SK-N-SH treated with all-trans-retinoic acid at 6 μM for 48 hours (cell line): Measurements from ENCODE around the gene GDF2.

Source experiments
- ATAC-seq: fragments of 200-7000 bp; cut with Tn5 transposase; 3 replicates; pipeline ENCODE4 v1.9.1; 2020; ENCODE audit warnings: mild to moderate bottlenecking, moderate library complexity
- ARNTL ChIP-seq: fragments of 450-650 bp; formaldehyde crosslinking; IDR thresholded peaks from 2 replicates; pipeline ENCODE4 v1.5.0; 2020; ENCODE audit warnings: low read depth, mild to moderate bottlenecking, moderate library complexity, borderline replicate concordance
- BACH2 ChIP-seq: fragments of 250-450 bp; sonication (Bioruptor Pico); IDR thresholded peaks from 2 replicates; pipeline ENCODE4 v1.9.0; 2021; ENCODE audit warnings: mild to moderate bottlenecking, borderline replicate concordance
- CSDC2 ChIP-seq: fragments of 250-450 bp; sonication (Bioruptor Pico); IDR thresholded peaks from 2 replicates; pipeline ENCODE4 v1.5.0; 2020; ENCODE audit warnings: mild to moderate bottlenecking, moderate library complexity
- ESRRG ChIP-seq: fragments of 250-450 bp; sonication (Bioruptor Pico); IDR thresholded peaks from 2 replicates; pipeline ENCODE4 v1.6.1; 2021; ENCODE audit warnings: mild to moderate bottlenecking
- GLIS3 ChIP-seq: fragments of 250-450 bp; sonication (Bioruptor Pico); IDR thresholded peaks from 2 replicates; pipeline ENCODE4 v1.5.0; 2020; ENCODE audit warnings: mild to moderate bottlenecking, moderate library complexity
- OSR1 ChIP-seq: fragments of 250-450 bp; sonication (Bioruptor Pico); IDR thresholded peaks from 2 replicates; pipeline ENCODE4 v1.8.0; 2022; ENCODE audit warnings: moderate library complexity, mild to moderate bottlenecking, inconsistent platforms
- PPARA ChIP-seq: fragments of 250-450 bp; sonication (Bioruptor Pico); IDR thresholded peaks from 2 replicates; pipeline ENCODE4 v1.5.0; 2020; ENCODE audit warnings: mild to moderate bottlenecking, borderline replicate concordance
- RARB ChIP-seq: fragments of 250-450 bp; sonication (Bioruptor Pico); IDR thresholded peaks from 2 replicates; pipeline ENCODE4 v1.8.0; 2021; ENCODE audit warnings: mild to moderate bottlenecking, moderate library complexity
- SNAI2 ChIP-seq: fragments of 250-450 bp; sonication (Bioruptor Pico); IDR thresholded peaks from 2 replicates; pipeline ENCODE4 v1.5.0; 2020; ENCODE audit warnings: mild to moderate bottlenecking, moderate library complexity
- TCF4 ChIP-seq: fragments of 250-450 bp; sonication (Bioruptor Pico); IDR thresholded peaks from 2 replicates; pipeline ENCODE4 v1.8.0; 2021; ENCODE audit warnings: mild to moderate bottlenecking, moderate library complexity, borderline replicate concordance
- TOX ChIP-seq: fragments of 250-450 bp; sonication (Bioruptor Pico); IDR thresholded peaks from 2 replicates; pipeline ENCODE4 v1.8.0; 2021; ENCODE audit warnings: mild to moderate bottlenecking, moderate library complexity, borderline replicate concordance
- ZFP3 ChIP-seq: fragments of 250-450 bp; sonication (Bioruptor Pico); IDR thresholded peaks from 2 replicates; pipeline ENCODE4 v1.5.0; 2020; ENCODE audit warnings: mild to moderate bottlenecking, moderate library complexity
- ZNF70 ChIP-seq: fragments of 450-650 bp; formaldehyde crosslinking; IDR thresholded peaks from 2 replicates; pipeline ENCODE4 v1.5.0; 2020; ENCODE audit warnings: mild to moderate bottlenecking, moderate library complexity
- ZNF8 ChIP-seq: fragments of 450-650 bp; formaldehyde crosslinking; IDR thresholded peaks from 2 replicates; pipeline ENCODE4 v1.5.0; 2020; ENCODE audit warnings: mild to moderate bottlenecking, moderate library complexity
- TF ChIP-seq, protein P1 (sequence below): fragments of 250-450 bp; sonication (Bioruptor Pico); IDR thresholded peaks from 2 replicates; pipeline ENCODE4 v1.8.0; 2021; ENCODE audit warnings: low read depth, mild to moderate bottlenecking, moderate library complexity, borderline replicate concordance
- TF ChIP-seq, protein P2 (sequence below): fragments of 250-450 bp; sonication (Bioruptor Pico); IDR thresholded peaks from 2 replicates; pipeline ENCODE4 v1.5.1; 2021; ENCODE audit warnings: mild to moderate bottlenecking, moderate library complexity
- TF ChIP-seq, protein P3 (sequence below): fragments of 250-450 bp; sonication (Bioruptor Pico); IDR thresholded peaks from 2 replicates; pipeline ENCODE4 v1.5.1; 2020; ENCODE audit warnings: low read depth, mild to moderate bottlenecking, moderate library complexity
- TF ChIP-seq, protein P4 (sequence below): fragments of 250-450 bp; sonication (Bioruptor Pico); IDR thresholded peaks from 2 replicates; pipeline ENCODE4 v1.5.0; 2020; ENCODE audit warnings: mild to moderate bottlenecking, moderate library complexity

The GDF2 gene

DNA sequence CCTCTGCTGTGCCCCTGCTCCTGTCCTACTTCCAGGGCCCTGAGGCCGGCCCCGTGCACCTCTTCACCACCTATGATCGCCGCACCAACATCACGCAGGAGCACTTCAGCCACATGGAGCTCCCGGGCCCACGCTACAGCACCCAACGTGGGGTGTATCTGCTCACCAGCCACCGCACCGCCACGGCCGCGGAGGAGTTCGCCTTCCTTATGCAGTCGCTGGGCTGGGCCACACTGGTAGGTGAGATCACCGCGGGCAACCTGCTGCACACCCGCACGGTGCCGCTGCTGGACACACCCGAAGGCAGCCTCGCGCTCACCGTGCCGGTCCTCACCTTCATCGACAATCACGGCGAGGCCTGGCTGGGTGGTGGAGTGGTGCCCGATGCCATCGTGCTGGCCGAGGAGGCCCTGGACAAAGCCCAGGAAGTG lies 27.7 kb downstream of the GDF2 start:
- ATAC-seq = no peak

DNA sequence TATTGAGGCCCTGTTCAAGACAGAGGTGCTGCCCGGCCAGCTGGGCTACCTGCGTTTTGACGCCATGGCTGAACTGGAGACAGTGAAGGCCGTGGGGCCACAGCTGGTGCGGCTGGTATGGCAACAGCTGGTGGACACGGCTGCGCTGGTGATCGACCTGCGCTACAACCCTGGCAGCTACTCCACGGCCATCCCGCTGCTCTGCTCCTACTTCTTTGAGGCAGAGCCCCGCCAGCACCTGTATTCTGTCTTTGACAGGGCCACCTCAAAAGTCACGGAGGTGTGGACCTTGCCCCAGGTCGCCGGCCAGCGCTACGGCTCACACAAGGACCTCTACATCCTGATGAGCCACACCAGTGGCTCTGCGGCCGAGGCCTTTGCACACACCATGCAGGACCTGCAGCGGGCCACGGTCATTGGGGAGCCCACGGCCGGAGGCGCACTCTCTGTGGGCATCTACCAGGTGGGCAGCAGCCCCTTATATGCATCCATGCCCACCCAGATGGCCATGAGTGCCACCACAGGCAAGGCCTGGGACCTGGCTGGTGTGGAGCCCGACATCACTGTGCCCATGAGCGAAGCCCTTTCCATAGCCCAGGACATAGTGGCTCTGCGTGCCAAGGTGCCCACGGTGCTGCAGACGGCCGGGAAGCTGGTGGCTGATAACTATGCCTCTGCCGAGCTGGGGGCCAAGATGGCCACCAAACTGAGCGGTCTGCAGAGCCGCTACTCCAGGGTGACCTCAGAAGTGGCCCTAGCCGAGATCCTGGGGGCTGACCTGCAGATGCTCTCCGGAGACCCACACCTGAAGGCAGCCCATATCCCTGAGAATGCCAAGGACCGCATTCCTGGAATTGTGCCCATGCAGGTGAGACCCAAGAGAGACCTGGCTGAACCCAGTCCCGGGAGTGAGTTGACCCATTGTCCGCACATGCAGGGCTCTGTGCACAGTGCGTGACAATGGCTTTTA lies 28.7 kb downstream of the GDF2 start:
- no peak for ATAC-seq
- TF ChIP-seq, protein P1, sequence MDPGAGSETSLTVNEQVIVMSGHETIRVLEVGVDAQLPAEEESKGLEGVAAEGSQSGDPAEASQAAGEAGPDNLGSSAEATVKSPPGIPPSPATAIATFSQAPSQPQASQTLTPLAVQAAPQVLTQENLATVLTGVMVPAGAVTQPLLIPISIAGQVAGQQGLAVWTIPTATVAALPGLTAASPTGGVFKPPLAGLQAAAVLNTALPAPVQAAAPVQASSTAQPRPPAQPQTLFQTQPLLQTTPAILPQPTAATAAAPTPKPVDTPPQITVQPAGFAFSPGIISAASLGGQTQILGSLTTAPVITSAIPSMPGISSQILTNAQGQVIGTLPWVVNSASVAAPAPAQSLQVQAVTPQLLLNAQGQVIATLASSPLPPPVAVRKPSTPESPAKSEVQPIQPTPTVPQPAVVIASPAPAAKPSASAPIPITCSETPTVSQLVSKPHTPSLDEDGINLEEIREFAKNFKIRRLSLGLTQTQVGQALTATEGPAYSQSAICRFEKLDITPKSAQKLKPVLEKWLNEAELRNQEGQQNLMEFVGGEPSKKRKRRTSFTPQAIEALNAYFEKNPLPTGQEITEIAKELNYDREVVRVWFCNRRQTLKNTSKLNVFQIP (CRISPR knock-in tag) = no peak
- TF ChIP-seq RARB (CRISPR knock-in tag) (no peak), GLIS3 (CRISPR knock-in tag) (no peak), CSDC2 (CRISPR knock-in tag) (no peak)

More for the DNA sequence above, 27.7 kb downstream of the GDF2 start:
- no peak for TF ChIP-seq ZNF70
- TF ChIP-seq CSDC2 (CRISPR knock-in tag) = no peak
- no peak for TF ChIP-seq SNAI2 (CRISPR knock-in tag)
- TF ChIP-seq TCF4 (CRISPR knock-in tag) = no peak
- no peak for TF ChIP-seq OSR1 (CRISPR knock-in tag)
- TF ChIP-seq, protein P2, sequence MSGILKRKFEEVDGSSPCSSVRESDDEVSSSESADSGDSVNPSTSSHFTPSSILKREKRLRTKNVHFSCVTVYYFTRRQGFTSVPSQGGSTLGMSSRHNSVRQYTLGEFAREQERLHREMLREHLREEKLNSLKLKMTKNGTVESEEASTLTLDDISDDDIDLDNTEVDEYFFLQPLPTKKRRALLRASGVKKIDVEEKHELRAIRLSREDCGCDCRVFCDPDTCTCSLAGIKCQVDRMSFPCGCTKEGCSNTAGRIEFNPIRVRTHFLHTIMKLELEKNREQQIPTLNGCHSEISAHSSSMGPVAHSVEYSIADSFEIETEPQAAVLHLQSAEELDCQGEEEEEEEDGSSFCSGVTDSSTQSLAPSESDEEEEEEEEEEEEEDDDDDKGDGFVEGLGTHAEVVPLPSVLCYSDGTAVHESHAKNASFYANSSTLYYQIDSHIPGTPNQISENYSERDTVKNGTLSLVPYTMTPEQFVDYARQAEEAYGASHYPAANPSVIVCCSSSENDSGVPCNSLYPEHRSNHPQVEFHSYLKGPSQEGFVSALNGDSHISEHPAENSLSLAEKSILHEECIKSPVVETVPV (CRISPR knock-in tag) = no peak
- no peak for TF ChIP-seq ZNF8
- TF ChIP-seq, protein P3, sequence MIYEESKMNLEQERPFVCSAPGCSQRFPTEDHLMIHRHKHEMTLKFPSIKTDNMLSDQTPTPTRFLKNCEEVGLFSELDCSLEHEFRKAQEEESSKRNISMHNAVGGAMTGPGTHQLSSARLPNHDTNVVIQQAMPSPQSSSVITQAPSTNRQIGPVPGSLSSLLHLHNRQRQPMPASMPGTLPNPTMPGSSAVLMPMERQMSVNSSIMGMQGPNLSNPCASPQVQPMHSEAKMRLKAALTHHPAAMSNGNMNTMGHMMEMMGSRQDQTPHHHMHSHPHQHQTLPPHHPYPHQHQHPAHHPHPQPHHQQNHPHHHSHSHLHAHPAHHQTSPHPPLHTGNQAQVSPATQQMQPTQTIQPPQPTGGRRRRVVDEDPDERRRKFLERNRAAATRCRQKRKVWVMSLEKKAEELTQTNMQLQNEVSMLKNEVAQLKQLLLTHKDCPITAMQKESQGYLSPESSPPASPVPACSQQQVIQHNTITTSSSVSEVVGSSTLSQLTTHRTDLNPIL (CRISPR knock-in tag) = no peak
- TF ChIP-seq TOX = no peak
- no peak for TF ChIP-seq ARNTL (CRISPR knock-in tag)
- TF ChIP-seq, protein P1 (CRISPR knock-in tag) = no peak
- no peak for TF ChIP-seq BACH2 (CRISPR knock-in tag)
- TF ChIP-seq ESRRG (CRISPR knock-in tag) = no peak

DNA sequence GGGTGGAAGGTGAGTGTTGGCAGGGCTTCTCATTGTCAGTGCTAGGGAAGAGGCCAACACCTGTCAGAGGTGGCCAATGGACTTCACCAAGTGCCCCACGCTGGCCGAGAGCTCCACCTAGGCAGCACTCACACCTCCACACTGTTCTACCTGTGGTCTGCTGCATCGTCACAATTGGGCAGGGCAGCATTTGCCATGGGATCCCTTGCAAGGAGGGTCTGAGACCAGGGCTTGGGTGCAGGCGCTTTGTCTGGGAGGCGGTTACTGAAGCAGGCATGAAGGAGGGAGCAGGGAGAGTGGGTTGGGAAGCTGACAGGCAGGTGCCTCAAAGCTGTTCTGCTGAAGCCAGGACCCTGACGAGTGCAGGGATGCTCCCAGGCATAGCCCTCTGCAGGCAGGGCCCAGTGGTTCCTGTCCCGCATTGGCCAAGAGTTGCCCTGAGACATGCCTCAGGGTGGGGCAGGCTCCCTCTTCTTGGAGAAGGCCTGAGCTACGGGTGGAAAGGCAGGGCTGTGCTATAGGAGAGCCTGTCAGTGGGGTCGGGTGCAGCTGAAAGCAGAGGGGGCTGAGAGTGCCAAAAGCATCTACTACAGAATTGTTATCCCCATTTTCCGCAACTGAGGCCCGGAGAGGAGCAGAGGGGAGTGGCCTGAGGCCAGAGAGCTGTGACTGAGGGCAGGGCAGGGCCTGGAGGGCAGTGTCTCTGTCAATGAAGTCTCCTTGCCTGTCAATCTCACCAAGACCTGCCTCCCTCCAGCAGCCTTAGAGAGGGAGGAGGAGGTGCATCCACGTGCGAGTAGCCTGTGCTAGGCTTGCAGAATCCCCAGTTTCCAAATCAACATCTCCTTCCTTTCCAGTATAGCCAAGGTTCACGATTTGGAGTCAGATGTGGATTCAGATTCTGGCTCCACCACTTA lies 29.9 kb downstream of the GDF2 start:
- TF ChIP-seq ZNF8 (no peak), CSDC2 (CRISPR knock-in tag) (no peak), PPARA (CRISPR knock-in tag) (no peak), TCF4 (CRISPR knock-in tag) (no peak), ZFP3 (no peak)
- TF ChIP-seq, protein P4, sequence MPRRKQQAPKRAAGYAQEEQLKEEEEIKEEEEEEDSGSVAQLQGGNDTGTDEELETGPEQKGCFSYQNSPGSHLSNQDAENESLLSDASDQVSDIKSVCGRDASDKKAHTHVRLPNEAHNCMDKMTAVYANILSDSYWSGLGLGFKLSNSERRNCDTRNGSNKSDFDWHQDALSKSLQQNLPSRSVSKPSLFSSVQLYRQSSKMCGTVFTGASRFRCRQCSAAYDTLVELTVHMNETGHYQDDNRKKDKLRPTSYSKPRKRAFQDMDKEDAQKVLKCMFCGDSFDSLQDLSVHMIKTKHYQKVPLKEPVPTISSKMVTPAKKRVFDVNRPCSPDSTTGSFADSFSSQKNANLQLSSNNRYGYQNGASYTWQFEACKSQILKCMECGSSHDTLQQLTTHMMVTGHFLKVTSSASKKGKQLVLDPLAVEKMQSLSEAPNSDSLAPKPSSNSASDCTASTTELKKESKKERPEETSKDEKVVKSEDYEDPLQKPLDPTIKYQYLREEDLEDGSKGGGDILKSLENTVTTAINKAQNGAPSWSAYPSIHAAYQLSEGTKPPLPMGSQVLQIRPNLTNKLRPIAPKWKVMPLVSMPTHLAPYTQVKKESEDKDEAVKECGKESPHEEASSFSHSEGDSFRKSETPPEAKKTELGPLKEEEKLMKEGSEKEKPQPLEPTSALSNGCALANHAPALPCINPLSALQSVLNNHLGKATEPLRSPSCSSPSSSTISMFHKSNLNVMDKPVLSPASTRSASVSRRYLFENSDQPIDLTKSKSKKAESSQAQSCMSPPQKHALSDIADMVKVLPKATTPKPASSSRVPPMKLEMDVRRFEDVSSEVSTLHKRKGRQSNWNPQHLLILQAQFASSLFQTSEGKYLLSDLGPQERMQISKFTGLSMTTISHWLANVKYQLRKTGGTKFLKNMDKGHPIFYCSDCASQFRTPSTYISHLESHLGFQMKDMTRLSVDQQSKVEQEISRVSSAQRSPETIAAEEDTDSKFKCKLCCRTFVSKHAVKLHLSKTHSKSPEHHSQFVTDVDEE (CRISPR knock-in tag) = no peak
- no peak for ATAC-seq
